Sigmoid colon (tissue), 7 donors: ENCODE measurements around the gene HHIPL1. TPM values are rescaled to one million over a fixed set of nuclear protein-coding genes. Genes with fewer than 3 reads are reported as not detected.
A peak's percentile ranks its signal among the peaks of the same experiment; 100 is the strongest.

Experiments used
- DNase-seq: peaks from one replicate; pipeline ENCODE4 v3.0.0-alpha.2; 2019
- H3K27ac ChIP-seq, 4 donors: fragments of 200-600 bp; sonication (generic); one replicate each; pipeline ENCODE4 v1.5.1; 2016 to 2019; ENCODE audit warnings: mild to moderate bottlenecking in 1 of 4
- H3K27me3 ChIP-seq, 3 donors: fragments of 200-600 bp; sonication (generic); one replicate each; pipeline ENCODE4 v1.5.1; 2019; ENCODE audit warnings: mild to moderate bottlenecking in 1 of 3
- H3K36me3 ChIP-seq, 4 donors: fragments of 200-600 bp; sonication (generic); one replicate each; pipeline ENCODE4 v1.5.1; 2016 to 2019
- H3K4me1 ChIP-seq, 4 donors: fragments of 200-600 bp; sonication (generic); one replicate each; pipeline ENCODE4 v1.5.1; 2017 to 2019
- H3K4me3 ChIP-seq, 4 donors: fragments of 200-600 bp; sonication (generic); one replicate each; pipeline ENCODE4 v1.5.1; 2017 to 2019; ENCODE audit warnings: mild to moderate bottlenecking in 2 of 4, moderate library complexity in 1 of 4
- H3K9me3 ChIP-seq, 4 donors: fragments of 200-600 bp in 3 of 4; sonication (generic) in 3 of 4; one replicate each; pipeline versions ENCODE4 v1.5.1 to v1.6.1; 2013 to 2019
- CTCF ChIP-seq, 4 experiments: fragments of 450-650 bp in 3 of 4; fragments of 200-600 bp in 1 of 4; IDR thresholded peaks; one replicate each; pipeline ENCODE4 v1.5.1; 2016 to 2019; ENCODE audit warnings: antibody characterized with exemption in 4 of 4, mild to moderate bottlenecking in 3 of 4, moderate library complexity in 2 of 4
- EP300 ChIP-seq, 4 donors: sonication (generic); formaldehyde crosslinking; IDR thresholded peaks; one replicate each; pipeline ENCODE4 v1.6.1; 2017; ENCODE audit warnings: antibody characterized with exemption in 4 of 4
- POLR2A ChIP-seq, 2 donors: fragments of 450-650 bp; IDR thresholded peaks; one replicate each; pipeline ENCODE4 v1.6.1; 2016; ENCODE audit warnings: antibody characterized with exemption in 2 of 2, mild to moderate bottlenecking in 2 of 2, moderate library complexity in 2 of 2
- POLR2AphosphoS5 ChIP-seq, 4 donors: sonication (generic); formaldehyde crosslinking; IDR thresholded peaks; one replicate each; pipeline ENCODE4 v1.6.1; 2017; ENCODE audit warnings: antibody characterized with exemption in 4 of 4
- WGBS, 2 donors: extraction: QIAGEN DNeasy Blood & Tissue Kit; methylation state at CpG; one replicate each; pipeline ENCODE4 v1.1.7; 2013; 5-methylcytosine and 5-hydroxymethylcytosine counted together
- intact Hi-C: fragments of 100-400 bp; cut with DNase I; formaldehyde crosslinking; loops from one replicate; pipeline ENCODE4 v1.15.1; 2023
- polyA plus RNA-seq, 3 donors: library from polyadenylated mRNA; stranded (reverse); fragments of 200-250 nt; gene quantifications; one replicate each; pipeline ENCODE4 v1.2.3, GENCODE V29; 2013
- total RNA-seq, 4 donors: library from RNA; depleted of rRNA; stranded (reverse); fragments of >200 nt; gene quantifications; one replicate each; pipeline ENCODE4 v1.1.0, GENCODE V29; 2016
- donor health status: healthy with polysubstance abuse.
- donor health status: Bipolar disorder and iron deficiency.
- donor health status: healthy.

The HHIPL1 gene
- total and polyA plus RNA-seq, 7 donors: 0.80 to 10.8 (median 4.3) TPM; not detected in 2

GRCh38 chr14:99602788-99603415 is 42.0 kb upstream of the HHIPL1 start:
- H3K27ac ChIP-seq: peak overlapping the region; percentile 72 to 97 (median 90)

GRCh38 chr14:99603471-99604277 is 41.3 kb upstream of the HHIPL1 start, which contains the start of gene CCDC85C:
CCDC85C (minus strand) TSS chr14:99604207; CDS start chr14:99603959, 248 bp downstream.
- H3K9me3 ChIP-seq: no peaks in the 10 kb centered on the region
- no peaks in the 10 kb centered on the region for H3K36me3 ChIP-seq
- peak within 1 kb of the TSS; percentile 76 to 89 (median 80) for H3K4me3 ChIP-seq
- no peaks in the 10 kb centered on the region for H3K27me3 ChIP-seq
- peak within 1 kb of the TSS; percentile 95 to 98 (median 96) for H3K27ac ChIP-seq
- 3 to 4% methylated on average over 128 of the region's 128 CpGs for WGBS, 2 donors
- intact Hi-C loops: loop anchor here (2.0 to 5.0 kb wide), 4 partner anchors 19 to 79 kb away; no protein-coding TSS in a partner anchor
- TF ChIP-seq CTCF (IDR thresholded peaks at IDR 0.05) (no peak), POLR2AphosphoS5 (IDR thresholded peaks at IDR 0.05) (peak; percentile 49 to 68 (median 57))
- H3K4me1 ChIP-seq: peaks cover 0 to 60% (median 47%) of the 10 kb centered on the region in 4 donors
- no peak for DNase-seq

More at GRCh38 chr14:99602788-99603415, 42.0 kb upstream of the HHIPL1 start:
- Histone ChIP-seq H3K4me3 (peak overlapping the region; percentile 38 to 89 (median 77)), H3K27me3 (no peaks in the 10 kb centered on the region), H3K36me3 (no peaks in the 10 kb centered on the region), H3K9me3 (no peaks in the 10 kb centered on the region), H3K4me1 (peaks cover 0 to 67% (median 55%) of the 10 kb centered on the region in 4 donors)
- WGBS, 2 donors: 23 to 26% methylated on average over 53 of the region's 53 CpGs
- intact Hi-C loops: loop anchor here (2.0 to 5.0 kb wide), 3 partner anchors 41 to 78 kb away; no protein-coding TSS in a partner anchor
- TF ChIP-seq POLR2A (IDR thresholded peaks at IDR 0.05) (no peak), EP300 (IDR thresholded peaks at IDR 0.05) (no peak), POLR2AphosphoS5 (IDR thresholded peaks at IDR 0.05) (no peak)
- no peak for DNase-seq

GRCh38 chr14:99604278-99604765 is 40.6 kb upstream of the HHIPL1 start:
- 1% methylated on average over 65 of the region's 65 CpGs for WGBS, 2 donors
- intact Hi-C loops: loop anchor here (2.0 to 5.0 kb wide), 3 partner anchors 18 to 67 kb away; no protein-coding TSS in a partner anchor
- TF ChIP-seq EP300 (IDR thresholded peaks at IDR 0.05) (peak in 1 of 4 donors; percentile 15), POLR2AphosphoS5 (IDR thresholded peaks at IDR 0.05) (peak in 3 of 4 donors; percentile 40 to 73 (median 52)), CTCF (IDR thresholded peaks at IDR 0.05) (no peak), POLR2A (IDR thresholded peaks at IDR 0.05) (peak in 1 of 2 donors; percentile 25)

GRCh38 chr14:99604766-99605298 is 40.1 kb upstream of the HHIPL1 start:
- H3K27me3 ChIP-seq: no peaks in the 10 kb centered on the region
- no peak for DNase-seq
- intact Hi-C loops: loop anchor here (2.0 to 5.0 kb wide), 3 partner anchors 18 to 68 kb away; no protein-coding TSS in a partner anchor
- peaks cover 0 to 54% (median 35%) of the 10 kb centered on the region in 4 donors for H3K4me1 ChIP-seq
- TF ChIP-seq EP300 (IDR thresholded peaks at IDR 0.05) (no peak), POLR2A (IDR thresholded peaks at IDR 0.05) (no peak), POLR2AphosphoS5 (IDR thresholded peaks at IDR 0.05) (no peak), CTCF (IDR thresholded peaks at IDR 0.05) (no peak)
- peak overlapping the region; percentile 76 to 89 (median 80) for H3K4me3 ChIP-seq
- peak overlapping the region; percentile 95 to 98 (median 96) for H3K27ac ChIP-seq
- H3K9me3 ChIP-seq: no peaks in the 10 kb centered on the region
- H3K36me3 ChIP-seq: no peaks in the 10 kb centered on the region
- 0 to 1% methylated on average over 50 of the region's 50 CpGs for WGBS, 2 donors

More at GRCh38 chr14:99604278-99604765, 40.6 kb upstream of the HHIPL1 start:
- Histone ChIP-seq H3K9me3 (no peaks in the 10 kb centered on the region), H3K27me3 (no peaks in the 10 kb centered on the region), H3K4me1 (peaks cover 0 to 56% (median 40%) of the 10 kb centered on the region in 4 donors), H3K4me3 (peak overlapping the region; percentile 76 to 89 (median 80)), H3K27ac (peak overlapping the region; percentile 95 to 98 (median 96)), H3K36me3 (no peaks in the 10 kb centered on the region)
- DNase-seq: peak; percentile 98
